Mononuclear cell (primary cell): ENCODE measurements around the gene LDB2. TPM values are rescaled to one million over a fixed set of nuclear protein-coding genes. Genes with fewer than 3 reads are reported as not detected.

Experiments used
- H3K27me3 ChIP-seq: 2 replicates; pipeline ENCODE4 v1.6.0; 2011; ENCODE audit warnings: low read length, control low read depth; ENCODE audit not compliant: insufficient read depth
- H3K4me1 ChIP-seq: 2 replicates; pipeline ENCODE4 v1.5.1; 2011; ENCODE audit warnings: mild to moderate bottlenecking, low read length, control low read depth; ENCODE audit not compliant: insufficient read depth
- H3K4me3 ChIP-seq: 2 replicates; pipeline ENCODE4 v1.5.1; 2011; ENCODE audit warnings: mild to moderate bottlenecking, low read length, moderate library complexity
- H3K9me3 ChIP-seq: 2 replicates; pipeline ENCODE4 v1.5.1; 2011; ENCODE audit warnings: low read depth, mild to moderate bottlenecking, control low read depth, low read length
- total RNA-seq: library from RNA; depleted of rRNA; stranded (reverse); fragments of >200 nt; gene quantifications from one replicate; pipeline ENCODE4 v1.2.3, GENCODE V29; 2012

The LDB2 gene
- total RNA-seq, 1 donor, result 0.52 TPM

DNA sequence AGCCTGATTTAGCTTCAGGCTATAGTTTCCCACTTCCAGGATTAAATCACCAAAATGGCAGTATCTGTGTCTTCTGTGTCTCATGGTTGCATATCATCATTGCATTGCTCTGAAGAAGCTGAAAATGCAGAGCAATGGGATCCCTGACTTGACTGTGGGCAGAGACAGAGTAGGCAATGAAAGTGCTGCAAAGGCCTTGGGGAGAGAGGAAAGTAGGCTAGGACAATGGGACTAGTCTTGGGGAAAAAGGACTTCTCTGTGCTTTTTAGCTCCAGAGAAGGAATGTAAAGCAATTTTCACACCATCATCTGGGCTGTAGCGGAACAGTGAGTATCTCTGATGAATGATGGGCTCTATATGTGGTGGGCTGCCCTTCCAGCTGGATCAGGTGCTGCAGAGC is 202.5 kb downstream of the LDB2 start:
- H3K4me3 ChIP-seq, result no peak overlapping the region
- H3K9me3 ChIP-seq, result no peaks in the 10 kb centered on the region
- no peaks in the 10 kb centered on the region for H3K27me3 ChIP-seq
- H3K4me1 ChIP-seq, result no peaks in the 10 kb centered on the region

DNA sequence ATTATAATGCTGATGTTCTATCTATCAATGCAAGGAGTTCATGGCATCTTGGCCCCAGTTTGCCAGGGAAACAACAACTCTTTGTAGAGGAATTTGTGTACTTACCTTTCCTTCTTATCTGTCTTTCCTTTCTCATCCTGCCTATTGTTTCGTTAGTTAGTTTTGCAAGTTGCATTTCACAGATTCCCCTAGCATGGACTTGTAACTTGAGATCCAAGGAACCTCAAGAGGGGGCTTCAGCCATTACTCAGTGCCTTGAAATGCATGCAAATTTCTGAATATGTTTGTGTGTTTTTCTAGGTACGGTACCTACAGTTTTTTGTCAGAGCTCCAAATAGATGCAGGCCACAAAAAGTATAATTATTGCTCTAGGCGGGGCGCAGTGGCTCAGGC is 203.6 kb downstream of the LDB2 start:
- no peaks in the 10 kb centered on the region for H3K4me1 ChIP-seq
- H3K9me3 ChIP-seq, result no peaks in the 10 kb centered on the region
- no peak overlapping the region for H3K4me3 ChIP-seq
- H3K27me3 ChIP-seq, result no peaks in the 10 kb centered on the region

DNA sequence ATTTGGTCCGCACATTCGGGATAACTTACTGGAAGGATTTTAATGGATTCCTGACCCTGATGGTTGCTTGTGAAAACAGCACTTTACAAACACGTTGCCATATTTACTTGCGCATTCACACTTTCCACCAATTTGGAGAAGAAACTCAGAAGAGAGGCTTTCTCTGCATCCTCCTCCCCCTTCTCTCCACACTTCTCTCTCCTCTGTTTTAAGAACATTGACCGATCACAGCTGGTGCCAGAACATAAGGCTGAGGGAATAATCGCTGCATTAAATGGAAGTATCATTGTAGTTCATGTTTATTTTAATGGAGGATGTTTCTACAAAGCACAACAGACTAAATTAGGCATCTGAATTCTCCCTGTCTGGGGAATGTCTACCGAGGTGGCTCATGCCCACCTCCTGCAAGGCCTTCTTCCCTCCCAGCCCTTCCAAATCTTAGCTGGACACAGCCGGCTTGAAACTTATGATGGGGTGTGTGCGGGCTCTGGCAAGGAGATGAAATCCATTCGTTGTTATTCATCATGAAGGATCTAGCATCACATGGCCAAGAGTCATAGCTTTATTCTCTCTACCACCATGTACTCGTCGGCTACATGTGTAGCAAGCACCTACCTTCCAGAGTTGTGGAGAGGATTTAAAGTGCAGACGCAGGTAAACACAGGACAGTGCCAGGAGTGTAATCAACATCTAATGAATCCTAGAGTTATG is 204.1 kb downstream of the LDB2 start:
- no peaks in the 10 kb centered on the region for H3K4me1 ChIP-seq
- H3K4me3 ChIP-seq, result no peak overlapping the region
- H3K9me3 ChIP-seq, result no peaks in the 10 kb centered on the region
- no peaks in the 10 kb centered on the region for H3K27me3 ChIP-seq

DNA sequence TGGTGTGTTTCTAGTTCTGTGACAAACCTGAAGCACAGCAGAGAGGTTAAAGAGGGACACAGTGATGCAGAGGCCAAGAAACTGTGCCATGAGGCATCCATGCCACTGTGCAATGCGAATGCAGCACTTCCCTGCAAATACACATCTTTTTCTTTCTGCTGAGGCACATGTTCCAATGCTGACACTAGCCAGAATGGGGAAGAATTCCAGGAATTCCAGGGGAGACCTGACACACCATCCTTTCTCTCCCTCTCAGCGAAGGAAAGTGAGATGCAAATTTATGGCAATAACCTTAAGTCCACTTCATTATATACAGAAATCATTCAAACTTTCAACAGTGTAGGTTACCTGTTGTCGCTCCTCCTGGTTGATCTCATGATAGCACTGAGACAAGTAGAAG is 204.8 kb downstream of the LDB2 start:
- Histone ChIP-seq H3K9me3 (no peaks in the 10 kb centered on the region), H3K27me3 (no peaks in the 10 kb centered on the region), H3K4me3 (no peak overlapping the region), H3K4me1 (no peaks in the 10 kb centered on the region)

DNA sequence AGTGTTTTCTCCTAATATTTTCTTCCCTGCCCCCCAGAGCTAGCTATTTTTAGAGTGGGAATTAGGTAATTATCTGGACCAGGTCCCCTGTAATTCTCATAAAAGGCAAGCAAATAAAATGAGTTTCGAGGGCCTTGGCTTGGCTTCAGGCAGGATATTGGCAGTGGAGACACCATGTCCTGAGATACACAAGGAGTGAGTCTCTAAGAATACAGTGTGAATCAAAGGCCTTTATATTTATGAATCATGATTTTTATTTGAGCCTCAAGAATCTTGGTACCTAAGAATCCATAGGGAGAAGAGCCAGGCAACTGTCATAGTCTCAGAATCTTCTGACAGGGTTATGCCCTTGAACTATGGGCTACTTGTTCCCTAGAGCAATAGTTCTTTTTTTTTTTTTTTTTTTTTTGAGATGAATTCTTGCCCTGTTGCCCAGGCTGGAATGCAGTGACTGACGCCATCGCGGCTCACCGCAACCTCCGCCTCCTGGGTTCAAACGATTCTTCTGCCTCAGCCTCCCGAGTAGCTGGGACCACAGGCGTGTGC is 205.4 kb downstream of the LDB2 start:
- H3K9me3 ChIP-seq, result no peaks in the 10 kb centered on the region
- H3K27me3 ChIP-seq, result no peaks in the 10 kb centered on the region
- no peaks in the 10 kb centered on the region for H3K4me1 ChIP-seq
- H3K4me3 ChIP-seq, result no peak overlapping the region

DNA sequence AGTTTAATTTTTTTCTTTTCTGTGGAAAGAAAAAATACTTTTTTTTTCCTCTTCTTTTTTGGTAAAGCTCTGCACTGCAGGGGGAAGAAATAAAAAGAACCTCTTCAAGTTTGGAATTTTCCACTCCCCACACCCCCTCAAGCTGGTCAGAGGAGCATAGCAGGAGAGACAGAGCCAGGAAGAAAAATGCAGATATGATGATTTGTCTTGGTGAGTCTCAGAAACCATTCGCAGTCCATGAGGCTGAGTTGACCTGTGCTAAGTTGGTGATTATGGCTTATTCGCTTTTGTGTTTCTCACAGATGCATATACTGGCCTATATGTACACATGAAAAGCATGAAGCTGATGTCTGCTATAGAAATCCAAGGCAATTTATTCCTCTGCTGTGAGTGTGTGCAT is 205.9 kb downstream of the LDB2 start:
- Histone ChIP-seq H3K27me3 (no peaks in the 10 kb centered on the region), H3K9me3 (no peaks in the 10 kb centered on the region), H3K4me3 (no peak overlapping the region)

DNA sequence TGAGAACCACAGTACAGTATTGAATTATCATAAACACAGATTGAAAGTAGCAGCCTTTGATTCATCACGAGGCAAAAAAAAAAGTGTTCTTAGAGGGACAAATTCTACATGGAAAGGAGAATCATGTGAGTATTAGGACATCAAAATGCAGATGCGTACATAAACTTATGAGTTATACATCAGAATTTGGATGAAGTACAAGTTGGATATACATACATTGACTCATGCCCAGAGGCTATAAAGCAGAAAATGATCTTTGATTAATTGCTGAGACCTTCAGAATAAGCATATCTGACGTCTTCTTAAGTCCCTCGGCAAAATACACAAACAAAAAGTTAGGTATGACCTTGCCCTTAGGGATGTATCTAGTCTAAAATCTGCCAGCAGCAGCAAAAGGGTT is 206.4 kb downstream of the LDB2 start:
- Histone ChIP-seq H3K9me3 (no peaks in the 10 kb centered on the region), H3K4me1 (no peaks in the 10 kb centered on the region), H3K27me3 (no peaks in the 10 kb centered on the region), H3K4me3 (no peak overlapping the region)

More for the DNA sequence above, 205.9 kb downstream of the LDB2 start:
- no peaks in the 10 kb centered on the region for H3K4me1 ChIP-seq

DNA sequence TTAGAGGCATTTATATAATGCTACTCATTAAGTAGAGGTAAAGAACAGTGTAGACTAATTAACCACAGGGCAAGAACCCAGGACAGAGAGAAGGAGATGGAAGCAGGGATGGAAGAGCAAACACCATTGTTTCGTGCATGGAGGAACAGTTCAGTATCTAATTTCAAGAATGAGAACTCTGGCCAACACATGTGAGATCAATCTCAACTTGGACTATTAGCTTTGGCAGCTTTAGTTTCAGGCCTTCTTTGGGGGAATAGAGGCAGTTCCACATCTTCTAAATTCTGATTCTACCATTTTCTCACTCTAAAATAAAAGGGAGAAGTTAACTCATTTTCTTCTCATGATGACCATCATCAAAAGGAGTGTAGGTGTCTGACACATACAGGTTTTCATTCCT is 207.0 kb downstream of the LDB2 start:
- Histone ChIP-seq H3K9me3 (no peaks in the 10 kb centered on the region), H3K4me3 (no peak overlapping the region), H3K4me1 (no peaks in the 10 kb centered on the region), H3K27me3 (no peaks in the 10 kb centered on the region)

DNA sequence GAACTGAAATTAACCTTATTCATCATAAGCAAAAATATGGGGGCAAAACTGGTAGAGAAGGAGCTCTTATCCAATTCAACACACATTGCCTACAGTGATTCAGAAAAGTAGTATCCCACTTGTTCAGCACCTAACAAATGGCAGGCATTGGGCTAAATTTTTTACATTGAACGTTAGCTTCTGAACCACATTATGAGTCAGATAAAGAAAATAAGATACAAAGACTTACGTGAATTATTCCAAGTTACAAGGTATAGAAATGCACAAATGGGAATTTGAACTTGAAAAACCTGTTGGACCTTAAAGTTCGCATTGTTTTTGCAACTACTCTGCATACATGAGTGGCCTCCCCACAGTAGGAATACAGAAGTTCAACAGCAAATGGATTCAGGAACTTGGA is 210.6 kb downstream of the LDB2 start:
- Histone ChIP-seq H3K4me3 (no peak overlapping the region), H3K4me1 (no peaks in the 10 kb centered on the region), H3K9me3 (no peaks in the 10 kb centered on the region), H3K27me3 (no peaks in the 10 kb centered on the region)

DNA sequence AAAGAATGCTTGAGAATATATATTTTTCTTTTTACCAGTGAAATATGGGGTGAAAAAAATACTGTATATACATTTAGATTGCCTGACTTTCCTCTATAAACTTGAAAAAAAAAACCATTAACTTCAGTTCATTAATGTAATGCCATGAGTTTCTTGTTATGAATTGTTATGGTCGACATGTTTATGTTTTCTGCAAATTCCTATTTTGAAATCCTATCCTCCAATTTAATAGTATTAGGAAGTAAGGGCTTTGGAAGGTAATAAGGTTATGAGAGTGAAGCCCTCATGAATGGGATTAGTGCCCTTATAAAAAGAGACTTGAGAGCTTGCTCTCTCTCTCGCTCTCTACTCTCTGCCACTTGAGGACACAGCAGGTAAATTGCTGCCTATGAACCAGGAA is 211.4 kb downstream of the LDB2 start:
- Histone ChIP-seq H3K9me3 (no peaks in the 10 kb centered on the region), H3K4me1 (no peaks in the 10 kb centered on the region), H3K27me3 (no peaks in the 10 kb centered on the region), H3K4me3 (no peak overlapping the region)

DNA sequence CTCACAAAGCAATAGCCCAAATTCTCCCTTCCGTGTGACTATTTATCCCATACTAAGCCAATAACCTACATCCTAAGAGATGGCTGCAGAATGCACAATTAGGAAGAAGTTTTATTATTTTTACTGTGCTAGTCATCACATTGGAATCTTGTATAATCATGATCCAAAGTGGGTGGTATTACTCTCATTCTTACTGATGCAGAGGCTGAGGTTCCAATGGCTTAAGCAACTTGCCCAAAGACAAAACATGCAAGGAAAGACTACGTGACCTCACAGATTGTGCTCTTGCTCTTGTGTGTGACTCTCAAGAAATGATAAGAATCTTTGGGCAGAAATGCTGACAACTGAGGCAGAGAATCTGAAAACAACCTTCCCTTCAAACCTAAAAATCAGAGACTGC is 212.2 kb downstream of the LDB2 start:
- Histone ChIP-seq H3K4me3 (no peak overlapping the region), H3K27me3 (no peaks in the 10 kb centered on the region), H3K4me1 (no peaks in the 10 kb centered on the region), H3K9me3 (no peaks in the 10 kb centered on the region)

DNA sequence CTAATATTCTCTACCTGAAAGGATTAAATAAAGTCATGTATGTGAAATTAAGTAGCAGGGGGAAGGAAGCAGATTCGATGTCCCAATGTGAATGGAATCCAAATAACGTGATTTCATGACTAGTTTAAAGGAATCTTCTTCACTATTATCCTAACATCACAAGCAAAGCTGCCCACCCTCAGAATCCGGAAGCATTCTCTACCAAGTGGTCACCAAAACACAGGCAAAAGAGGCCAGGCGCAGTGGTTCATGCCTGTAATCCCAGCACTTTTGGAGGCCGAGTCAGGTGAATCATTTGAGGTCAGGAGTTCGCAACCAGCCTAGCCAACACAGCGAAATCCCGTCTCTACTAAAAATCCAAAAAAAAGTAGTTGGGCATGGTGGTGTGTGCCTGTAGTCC is 212.9 kb downstream of the LDB2 start:
- H3K4me3 ChIP-seq, result no peak overlapping the region
- no peaks in the 10 kb centered on the region for H3K9me3 ChIP-seq
- no peaks in the 10 kb centered on the region for H3K27me3 ChIP-seq
- no peaks in the 10 kb centered on the region for H3K4me1 ChIP-seq

DNA sequence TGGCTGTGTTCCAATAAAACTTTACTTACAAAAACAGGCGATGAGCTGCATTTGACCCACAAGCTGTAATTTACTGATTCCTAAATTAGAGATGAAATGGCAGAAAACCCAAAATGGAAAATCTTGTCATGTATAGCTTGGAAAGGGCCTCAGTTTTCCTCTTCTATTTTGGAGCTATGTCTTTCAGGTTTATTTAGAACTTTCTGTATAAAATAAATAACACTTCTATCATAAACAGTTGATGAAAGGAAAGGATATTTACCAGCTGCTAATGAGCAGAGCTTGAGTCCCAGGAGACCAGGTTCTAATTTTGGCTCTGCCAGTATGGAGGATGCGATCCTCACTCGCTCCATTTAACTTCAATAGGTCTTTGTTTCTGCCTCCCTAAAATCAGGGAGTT is 213.5 kb downstream of the LDB2 start:
- H3K4me1 ChIP-seq, result no peaks in the 10 kb centered on the region
- no peak overlapping the region for H3K4me3 ChIP-seq
- no peaks in the 10 kb centered on the region for H3K9me3 ChIP-seq
- no peaks in the 10 kb centered on the region for H3K27me3 ChIP-seq

DNA sequence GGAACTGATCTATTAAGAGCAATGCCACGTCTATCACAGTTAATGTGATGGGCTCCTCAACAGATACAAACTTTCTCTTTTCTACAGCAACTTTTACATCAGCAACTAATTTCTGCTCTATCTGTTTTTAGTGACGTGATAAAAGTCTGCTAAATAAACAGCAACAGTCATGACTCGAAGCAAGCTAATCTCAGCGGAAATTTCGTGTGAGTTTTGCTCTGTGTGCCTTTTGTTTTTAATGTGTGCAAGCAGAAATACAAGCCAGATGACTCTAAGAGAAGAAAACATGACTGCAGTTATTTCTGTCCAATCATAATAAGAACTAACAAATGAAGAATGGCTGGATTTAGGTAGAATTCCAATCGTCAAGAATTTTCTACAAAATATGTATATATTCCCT is 214.3 kb downstream of the LDB2 start:
- no peaks in the 10 kb centered on the region for H3K4me1 ChIP-seq
- H3K4me3 ChIP-seq, result no peak overlapping the region
- no peaks in the 10 kb centered on the region for H3K27me3 ChIP-seq
- H3K9me3 ChIP-seq, result no peaks in the 10 kb centered on the region

DNA sequence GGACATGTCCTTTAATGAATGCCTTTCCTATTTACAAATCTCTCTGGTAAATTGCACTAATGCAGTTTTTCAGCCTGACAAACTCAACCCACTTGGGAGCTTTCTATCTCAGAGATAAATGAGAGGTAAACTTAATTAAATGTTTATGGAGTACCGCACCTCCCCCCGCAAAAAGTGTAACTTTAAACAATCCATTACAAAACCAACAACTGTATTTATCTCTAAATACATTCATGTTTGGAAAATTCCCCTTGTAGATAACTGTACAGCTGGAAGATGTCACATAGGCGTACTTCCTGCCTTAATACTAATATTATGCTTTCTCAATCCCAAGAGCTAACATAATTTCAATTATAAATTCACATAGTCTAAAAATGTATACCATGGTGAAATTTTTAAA is 215.5 kb downstream of the LDB2 start:
- Histone ChIP-seq H3K4me1 (no peaks in the 10 kb centered on the region), H3K9me3 (no peaks in the 10 kb centered on the region), H3K27me3 (no peaks in the 10 kb centered on the region), H3K4me3 (no peak overlapping the region)
